A673 (cell line): ENCODE data around the gene CASP7. TPM values are rescaled to one million over a fixed set of nuclear protein-coding genes. Genes with fewer than 3 reads are reported as not detected.

ENCODE experiments used
- BruUV-seq: library from RNA; stranded (reverse); fragments of 400-500 nt; replicated peaks from 2 replicates; lab custom pipeline; 2021; lab: Mats Ljungman, UMichigan
- CTCF ChIA-PET: fragments of 300-600 bp; sonication (Branson Sonifier 250); formaldehyde crosslinking; loops from one replicate; lab custom pipeline; 2022; ENCODE audit warnings: antibody characterized with exemption; lab: Charles Lee
- POLR2A ChIA-PET: fragments of 300-600 bp; sonication (Branson Sonifier 250); formaldehyde crosslinking; loops from one replicate; lab custom pipeline; 2022; ENCODE audit warnings: antibody characterized with exemption; ENCODE audit not compliant: low non-redundant PET; lab: Charles Lee
- DNase-seq: peaks from one replicate; pipeline ENCODE4 v3.0.0-alpha.2; 2015; ENCODE audit warnings: low spot score
- H3K27ac ChIP-seq: fragments of 200-600 bp; sonication (generic); 2 replicates; pipeline ENCODE4 v1.5.1; 2016; ENCODE audit warnings: mixed run types, low read depth, mild to moderate bottlenecking, mixed read lengths, antibody characterized with exemption, low read length; ENCODE audit not compliant: poor library complexity, severe bottlenecking
- H3K27me3 ChIP-seq: fragments of 200-600 bp; sonication (generic); replicated peaks from 2 replicates; pipeline ENCODE4 v1.6.1; 2017; ENCODE audit warnings: mixed run types, low read depth, mild to moderate bottlenecking, mixed read lengths, antibody characterized with exemption, low read length; ENCODE audit not compliant: insufficient read depth, poor library complexity
- H3K36me3 ChIP-seq: fragments of 200-600 bp; sonication (generic); 2 replicates; pipeline ENCODE4 v1.6.1; 2016; ENCODE audit warnings: mixed run types, mild to moderate bottlenecking, mixed read lengths, antibody characterized with exemption, low read length; ENCODE audit not compliant: insufficient read depth, poor library complexity, severe bottlenecking
- H3K4me1 ChIP-seq: fragments of 200-600 bp; sonication (generic); 2 replicates; pipeline ENCODE4 v1.6.1; 2017; ENCODE audit warnings: mixed run types, mild to moderate bottlenecking, mixed read lengths, antibody characterized with exemption, low read length; ENCODE audit not compliant: insufficient read depth, poor library complexity, severe bottlenecking
- H3K4me3 ChIP-seq: fragments of 200-600 bp; sonication (generic); 2 replicates; pipeline ENCODE4 v1.5.1; 2016; ENCODE audit warnings: low read depth, mixed run types, mild to moderate bottlenecking, mixed read lengths, low read length; ENCODE audit not compliant: poor library complexity, severe bottlenecking
- H3K9me3 ChIP-seq: fragments of 200-600 bp; sonication (generic); 2 replicates; pipeline ENCODE4 v1.6.1; 2016; ENCODE audit warnings: mixed run types, low read depth, mild to moderate bottlenecking, mixed read lengths, antibody characterized with exemption, low read length; ENCODE audit not compliant: poor library complexity, severe bottlenecking
- CTCF ChIP-seq: fragments of 300-800, 200-600 bp; sonication (generic); conservative IDR thresholded peaks from 2 replicates; pipeline ENCODE4 v1.5.1; 2017; ENCODE audit warnings: low read depth, mild to moderate bottlenecking, antibody characterized with exemption, low read length, moderate library complexity, mixed read lengths
- EZH2 ChIP-seq: fragments of 200-600 bp; sonication (generic); IDR thresholded peaks from 2 replicates; pipeline ENCODE4 v1.6.1; 2017; ENCODE audit warnings: borderline replicate concordance, low read depth, mild to moderate bottlenecking, mixed read lengths, antibody characterized with exemption, low read length; ENCODE audit not compliant: poor library complexity, severe bottlenecking
- intact Hi-C: fragments of 100-400 bp; cut with micrococcal nuclease; formaldehyde crosslinking; loops from one replicate; pipeline ENCODE4 v1.10.0; 2022; ENCODE audit not compliant: unreplicated experiment
- total RNA-seq: library from RNA; stranded (reverse); gene quantifications from 2 replicates; pipeline ENCODE4 v1.2.3, GENCODE V29; 2021

The CASP7 gene
- total RNA-seq, 1 experiment from 2014 or later: 57.7 TPM

DNA sequence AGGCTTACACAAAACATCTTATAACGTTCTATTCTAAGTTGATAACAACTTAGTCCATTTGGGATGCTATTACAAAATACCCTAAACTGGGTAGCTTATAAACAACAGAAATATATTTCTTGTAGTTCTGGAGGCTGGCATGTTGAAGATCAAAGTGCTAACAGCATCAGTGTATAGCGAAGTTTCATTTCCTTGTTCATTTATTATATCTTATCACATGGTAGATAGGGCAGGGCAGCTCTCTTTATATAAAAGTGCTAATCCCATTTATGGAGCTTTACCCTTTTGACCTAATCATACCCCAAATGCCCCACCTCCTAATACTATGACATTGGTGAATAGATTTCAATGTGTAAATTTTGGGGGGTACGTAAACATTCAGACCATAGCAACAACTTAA lies 6.3 kb downstream of the CASP7 start:
- Histone ChIP-seq H3K27me3 (no peaks in the 10 kb centered on the region), H3K4me1 (no peaks in the 10 kb centered on the region), H3K36me3 (no peaks in the 10 kb centered on the region), H3K27ac (no peak overlapping the region), H3K4me3 (no peak overlapping the region), H3K9me3 (peaks cover 28% of the 10 kb centered on the region)
- intact Hi-C loops: no loop called here
- no peak for DNase-seq
- no TSS peak for BruUV-seq
- ChIA-PET POLR2A (no interaction called here), CTCF (no interaction called here)
- TF ChIP-seq CTCF (no peak), EZH2 (no peak)

GRCh38 chr10:113687037-113687436 lies 7.3 kb downstream of the CASP7 start:
- Histone ChIP-seq H3K27ac (no peak overlapping the region), H3K4me3 (no peak overlapping the region), H3K4me1 (no peaks in the 10 kb centered on the region), H3K36me3 (no peaks in the 10 kb centered on the region), H3K27me3 (no peaks in the 10 kb centered on the region), H3K9me3 (peaks cover 28% of the 10 kb centered on the region)
- TF ChIP-seq EZH2: no peak
- TF ChIP-seq CTCF: no peak
- DNase-seq: no peak
- intact Hi-C loops: no loop called here
- BruUV-seq: no TSS peak
- ChIA-PET CTCF (no interaction called here), POLR2A (no interaction called here)

- BruUV-seq: no TSS peak
- no peaks in the 10 kb centered on the region for H3K4me1 ChIP-seq
- peaks cover 41% of the 10 kb centered on the region for H3K9me3 ChIP-seq
- no peak overlapping the region for H3K27ac ChIP-seq
- H3K4me3 ChIP-seq: no peak overlapping the region
- DNase-seq: no peak
- ChIA-PET CTCF (no interaction called here), POLR2A (no interaction called here)
- intact Hi-C loops: no loop called here
- H3K27me3 ChIP-seq: no peaks in the 10 kb centered on the region
- TF ChIP-seq EZH2: no peak
- H3K36me3 ChIP-seq: peaks cover 8% of the 10 kb centered on the region
These were observed 9.3 kb downstream of the CASP7 start for GRCh38 chr10:113689057-113689456.

GRCh38 chr10:113689574-113689973 lies 9.9 kb downstream of the CASP7 start:
- Histone ChIP-seq H3K9me3 (peaks cover 42% of the 10 kb centered on the region), H3K27ac (no peak overlapping the region), H3K4me3 (no peak overlapping the region), H3K27me3 (no peaks in the 10 kb centered on the region), H3K4me1 (no peaks in the 10 kb centered on the region), H3K36me3 (peaks cover 8% of the 10 kb centered on the region)
- intact Hi-C loops: no loop called here
- ChIA-PET CTCF (no interaction called here), POLR2A (no interaction called here)
- no TSS peak for BruUV-seq
- TF ChIP-seq CTCF: no peak
- no peak for TF ChIP-seq EZH2
- no peak for DNase-seq
